Vein endothelial cell (primary cell): ENCODE results near the gene NTN1. TPM values are rescaled to one million over a fixed set of nuclear protein-coding genes. Genes with fewer than 3 reads are reported as not detected.

Experiments
- small RNA-seq: library from RNA; depleted of rRNA; stranded (forward); fragments of <200 nt; gene quantifications from one replicate; pipeline ENCODE3, GENCODE V24; 2012
- total RNA-seq: library from RNA; depleted of rRNA; stranded (reverse); fragments of >200 nt; gene quantifications from 2 replicates; pipeline ENCODE4 v1.2.3, GENCODE V29; 2012

NTN1 gene
- total RNA-seq: 0.19 and 0.65 TPM in 2 replicates

DNA sequence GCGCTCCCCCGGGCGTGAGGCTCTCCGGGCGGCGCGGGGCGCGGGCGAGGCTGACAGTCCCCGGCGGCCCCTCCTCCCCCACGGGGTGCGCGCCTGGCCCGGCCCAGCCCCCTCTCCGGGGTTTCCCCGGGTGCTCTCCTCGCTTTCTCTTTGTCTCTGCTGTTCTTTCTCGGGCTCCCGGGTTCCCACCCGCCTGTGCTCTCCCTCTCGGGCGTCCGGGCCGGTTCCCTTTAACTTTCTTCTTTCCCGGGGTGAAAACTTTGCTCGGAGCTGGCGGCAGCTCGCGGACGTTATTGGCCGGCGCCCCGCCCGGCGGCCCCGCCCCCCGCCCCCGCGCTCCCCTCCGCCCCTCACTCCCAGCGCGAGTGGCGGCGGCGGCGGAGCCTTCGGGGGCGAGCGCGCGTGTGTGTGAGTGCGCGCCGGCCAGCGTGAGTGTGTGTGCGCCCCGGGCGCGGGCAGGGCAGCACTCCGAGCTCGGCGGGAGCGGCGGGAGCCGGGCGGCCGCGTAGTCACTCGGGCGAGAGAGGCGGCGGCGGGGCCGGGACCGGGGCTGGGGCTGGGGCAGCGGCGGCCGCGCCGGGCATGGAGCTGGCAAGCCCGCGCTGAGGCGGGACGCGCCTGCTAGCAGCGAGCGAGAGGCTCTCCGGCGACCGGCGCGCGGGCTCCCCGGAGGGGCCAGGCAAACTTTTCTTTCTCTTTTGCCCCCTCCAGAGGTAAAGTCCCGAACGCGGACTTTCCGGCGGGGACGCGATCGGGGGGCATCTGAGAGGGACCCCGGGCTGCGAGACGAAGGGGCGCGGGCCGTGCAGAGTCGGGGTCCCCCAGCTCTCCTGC lies at the start of gene NTN1:
NTN1 (plus strand) TSS at position 353 of the 834 bp plus-strand sequence. CDS start 864 bp downstream, outside the sequence.

Small RNA genes lying within 50 kb of the gene (small RNA-seq; reads per million reads assigned to genes)
- not detected for gene AC005695.3

Other genes starting within 250 kb of the NTN1 start
- under 0.01 TPM in 1 of 2 replicates, not detected in the other for gene MFSD6L, start 222.1 kb upstream of the NTN1 start, total RNA-seq
- under 0.01 TPM in 1 of 2 replicates, not detected in the other for gene PIK3R6, start 153.8 kb upstream of the NTN1 start, total RNA-seq
- not detected in 2 replicates for gene PIK3R5, start 55.8 kb upstream of the NTN1 start, total RNA-seq